Measurements from ENCODE around the gene SLC1A7.
"Not testable (repeated sequence)": the region's sequence is repeated elsewhere in the genome, so short reads cannot be mapped to it uniquely, and the experiment has no call there.

The SLC1A7 gene

GRCh38 chr1:53142226-53142853 is at the start of gene SLC1A7:
SLC1A7 (minus strand) TSS chr1:53142638; CDS start chr1:53142449, 189 bp downstream.
- TF ChIP-seq CTCF (IDR thresholded peaks at IDR 0.05; ENCODE audit: insufficient read depth, low read length, poor library complexity, severe bottlenecking), result no peak
- no peak within 1 kb of the TSS for H3K4me3 ChIP-seq (replicated peaks; ENCODE audit: low read depth, low read length)
- no peaks in the 10 kb centered on the region; the same call in 1 of the 2 replicates for H3K27me3 ChIP-seq (replicated peaks; ENCODE audit: control insufficient read depth, insufficient read depth, low read length)
- DNase-seq (ENCODE audit: extremely low read depth, insufficient read length), result no peak
- no peaks in the 10 kb centered on the region for H3K36me3 ChIP-seq (ENCODE audit: control insufficient read depth, insufficient read depth, low read length)

- Histone ChIP-seq H3K27me3 (replicated peaks; ENCODE audit: control insufficient read depth, insufficient read depth, low read length) (no peaks in the 10 kb centered on the region), H3K36me3 (ENCODE audit: control insufficient read depth, insufficient read depth, low read length) (no peaks in the 10 kb centered on the region), H3K4me3 (replicated peaks; ENCODE audit: low read depth, low read length) (no peak overlapping the region)
- TF ChIP-seq CTCF (IDR thresholded peaks at IDR 0.05; ENCODE audit: insufficient read depth, low read length, poor library complexity, severe bottlenecking), result no peak
- DNase-seq (ENCODE audit: extremely low read depth, insufficient read length), result no peak
Observed at GRCh38 chr1:53190210-53190611, 47.8 kb upstream of the SLC1A7 start.

- H3K4me3 ChIP-seq (replicated peaks; ENCODE audit: low read depth, low read length), result no peak overlapping the region
- no peak for TF ChIP-seq CTCF (IDR thresholded peaks at IDR 0.05; ENCODE audit: insufficient read depth, low read length, poor library complexity, severe bottlenecking)
- DNase-seq (ENCODE audit: extremely low read depth, insufficient read length), result no peak
- no peaks in the 10 kb centered on the region for H3K27me3 ChIP-seq (replicated peaks; ENCODE audit: control insufficient read depth, insufficient read depth, low read length)
- no peaks in the 10 kb centered on the region for H3K36me3 ChIP-seq (ENCODE audit: control insufficient read depth, insufficient read depth, low read length)
Observed at GRCh38 chr1:53189061-53189460, 46.6 kb upstream of the SLC1A7 start.

- H3K36me3 ChIP-seq (ENCODE audit: control insufficient read depth, insufficient read depth, low read length), result no peaks in the 10 kb centered on the region
- TF ChIP-seq CTCF (IDR thresholded peaks at IDR 0.05; ENCODE audit: insufficient read depth, low read length, poor library complexity, severe bottlenecking), result no peak
- H3K4me3 ChIP-seq (replicated peaks; ENCODE audit: low read depth, low read length), result no peak overlapping the region
- H3K27me3 ChIP-seq (replicated peaks; ENCODE audit: control insufficient read depth, insufficient read depth, low read length), result no peaks in the 10 kb centered on the region; the same call in 1 of the 2 replicates
- DNase-seq (ENCODE audit: extremely low read depth, insufficient read length), result no peak
Observed at GRCh38 chr1:53188099-53188498, 45.7 kb upstream of the SLC1A7 start.

- TF ChIP-seq CTCF (IDR thresholded peaks at IDR 0.05; ENCODE audit: insufficient read depth, low read length, poor library complexity, severe bottlenecking), result no peak
- Histone ChIP-seq H3K36me3 (ENCODE audit: control insufficient read depth, insufficient read depth, low read length) (no peaks in the 10 kb centered on the region), H3K27me3 (replicated peaks; ENCODE audit: control insufficient read depth, insufficient read depth, low read length) (no peaks in the 10 kb centered on the region; the same call in 1 of the 2 replicates), H3K4me3 (replicated peaks; ENCODE audit: low read depth, low read length) (no peak overlapping the region)
- DNase-seq (ENCODE audit: extremely low read depth, insufficient read length), result no peak
Observed at GRCh38 chr1:53187401-53187800, 45.0 kb upstream of the SLC1A7 start.

- H3K4me3 ChIP-seq (replicated peaks; ENCODE audit: low read depth, low read length), result no peak overlapping the region
- no peaks in the 10 kb centered on the region; the same call in 1 of the 2 replicates for H3K27me3 ChIP-seq (replicated peaks; ENCODE audit: control insufficient read depth, insufficient read depth, low read length)
- DNase-seq (ENCODE audit: extremely low read depth, insufficient read length), result no peak
- no peak for TF ChIP-seq CTCF (IDR thresholded peaks at IDR 0.05; ENCODE audit: insufficient read depth, low read length, poor library complexity, severe bottlenecking)
- H3K36me3 ChIP-seq (ENCODE audit: control insufficient read depth, insufficient read depth, low read length), result no peaks in the 10 kb centered on the region
Observed at GRCh38 chr1:53186533-53186932, 44.1 kb upstream of the SLC1A7 start.

GRCh38 chr1:53185955-53186297 is 43.5 kb upstream of the SLC1A7 start:
- H3K36me3 ChIP-seq (ENCODE audit: control insufficient read depth, insufficient read depth, low read length); H3K4me3 ChIP-seq (replicated peaks; ENCODE audit: low read depth, low read length); H3K27me3 ChIP-seq (replicated peaks; ENCODE audit: control insufficient read depth, insufficient read depth, low read length); DNase-seq (ENCODE audit: extremely low read depth, insufficient read length): not testable (repeated sequence)

Data from GM06990 (cell line).